GM18861 (cell line): ENCODE results near the gene PPP1R7.

Experiments
- ATAC-seq: cut with Tn5 transposase; IDR thresholded peaks from one replicate; pipeline ENCODE4 v1.9.1; 2021; ENCODE audit not compliant: unreplicated experiment

The PPP1R7 gene

GRCh38 chr2:241160318-241160717 lies 10.1 kb downstream of the PPP1R7 start:
- no peak for ATAC-seq

GRCh38 chr2:241161646-241162281 lies 11.5 kb downstream of the PPP1R7 start:
- ATAC-seq, result no peak

- no peak for ATAC-seq
Observed at GRCh38 chr2:241163601-241164118, 13.4 kb downstream of the PPP1R7 start.

- ATAC-seq, result no peak
Observed at GRCh38 chr2:241168366-241168765, 18.1 kb downstream of the PPP1R7 start.

- no peak for ATAC-seq
Observed at GRCh38 chr2:241173557-241173956, 23.3 kb downstream of the PPP1R7 start.

GRCh38 chr2:241177526-241178334 lies 27.5 kb downstream of the PPP1R7 start:
- no peak for ATAC-seq

- ATAC-seq, result no peak
Observed at GRCh38 chr2:241178961-241179360, 28.7 kb downstream of the PPP1R7 start.

- no peak for ATAC-seq
Observed at GRCh38 chr2:241179899-241180298, 29.6 kb downstream of the PPP1R7 start.

GRCh38 chr2:241180495-241180894 lies 30.2 kb downstream of the PPP1R7 start:
- no peak for ATAC-seq

GRCh38 chr2:241182126-241182525 lies 31.9 kb downstream of the PPP1R7 start:
- no peak for ATAC-seq

GRCh38 chr2:241182531-241183133 lies 32.4 kb downstream of the PPP1R7 start:
- no peak for ATAC-seq

- no peak for ATAC-seq
Observed at GRCh38 chr2:241183221-241183620, 33.0 kb downstream of the PPP1R7 start.

GRCh38 chr2:241184901-241185300 lies 34.6 kb downstream of the PPP1R7 start:
- ATAC-seq, result no peak

GRCh38 chr2:241185961-241186360 lies 35.7 kb downstream of the PPP1R7 start:
- no peak for ATAC-seq

GRCh38 chr2:241187101-241187917 lies 37.0 kb downstream of the PPP1R7 start:
- ATAC-seq, result no peak

- no peak for ATAC-seq
Observed at GRCh38 chr2:241187918-241188234, 37.6 kb downstream of the PPP1R7 start.

- no peak for ATAC-seq
Observed at GRCh38 chr2:241188361-241189092, 38.3 kb downstream of the PPP1R7 start, which contains the start of gene ANO7. ANO7 (plus strand) TSS chr2:241188677; CDS start chr2:241190064, 1,387 bp downstream.

- no peak for ATAC-seq
Observed at GRCh38 chr2:241189093-241189855, 39.0 kb downstream of the PPP1R7 start.

- no peak for ATAC-seq
Observed at GRCh38 chr2:241189856-241190201, 39.6 kb downstream of the PPP1R7 start.
